Endothelial cell of umbilical vein (primary cell): Measurements from ENCODE around the gene RBMX2. TPM values are rescaled to one million over a fixed set of nuclear protein-coding genes. Genes with fewer than 3 reads are reported as not detected.

Experiments
- BruUV-seq: library from RNA; stranded (reverse); fragments of 400-500 nt; replicated peaks from 2 replicates; lab custom pipeline; 2021; lab: Mats Ljungman, UMichigan
- CTCF ChIA-PET: fragments of 300-600, 350-600 bp; sonication (Branson Sonifier 250); formaldehyde crosslinking; loops from one replicate; lab custom pipeline; 2021; ENCODE audit warnings: antibody characterized with exemption, inconsistent platforms; lab: Charles Lee
- POLR2A ChIA-PET: fragments of 300-600, 350-600 bp; sonication (Branson Sonifier 250); formaldehyde crosslinking; loops from one replicate; lab custom pipeline; 2021; ENCODE audit warnings: antibody characterized with exemption, inconsistent platforms; lab: Charles Lee
- DNase-seq: peaks from one replicate; pipeline ENCODE4 v3.0.0-alpha.2; 2011; ENCODE audit warnings: low read depth, low spot score
- FAIRE-seq: peaks from 2 replicates; lab custom pipeline; 2011; peaks lifted over from hg19 to GRCh38; lab: Jason Lieb, UNC
- H2AFZ ChIP-seq: 2 replicates; pipeline ENCODE4 v1.6.0; 2012; ENCODE audit warnings: low read depth, low read length, control low read depth, inconsistent platforms
- H3K27ac ChIP-seq: 2 replicates; pipeline ENCODE4 v1.5.1; 2011; ENCODE audit warnings: low read depth, mild to moderate bottlenecking, control low read depth, low read length, moderate library complexity; ENCODE audit not compliant: insufficient read depth
- H3K27me3 ChIP-seq, 2 experiments: 2 replicates each; pipeline versions ENCODE4 v1.6.0 to v1.6.1; 2011; ENCODE audit warnings: low read length in 2 of 2, mixed read lengths in 1 of 2; ENCODE audit not compliant: control insufficient read depth in 2 of 2, insufficient read depth in 2 of 2
- H3K36me3 ChIP-seq, 2 experiments: 2 replicates in 1 of 2; 3 replicates in 1 of 2; pipeline ENCODE4 v1.5.1; 2011; ENCODE audit warnings: low read length in 2 of 2, mild to moderate bottlenecking in 1 of 2, moderate library complexity in 1 of 2; ENCODE audit not compliant: control insufficient read depth in 2 of 2, insufficient read depth in 2 of 2; ENCODE audit errors: extremely low read depth in 1 of 2
- H3K4me1 ChIP-seq: 3 replicates; pipeline ENCODE4 v1.5.1; 2011; ENCODE audit warnings: mild to moderate bottlenecking, low read length; ENCODE audit not compliant: control insufficient read depth, insufficient read depth; ENCODE audit errors: extremely low read depth
- H3K4me2 ChIP-seq: 2 replicates; pipeline ENCODE4 v1.6.1; 2011; ENCODE audit warnings: low read length, control low read depth, mixed read lengths; ENCODE audit not compliant: insufficient read depth
- H3K4me3 ChIP-seq, 3 experiments: fragments of 200-600 bp in 1 of 3; sonication (generic), shearing (Covaris generic) in 1 of 3; replicated peaks in 1 of 3; 2 replicates each; pipeline ENCODE4 v1.5.1; 2011 to 2016; ENCODE audit warnings: control low read depth in 3 of 3, low read length in 3 of 3, mild to moderate bottlenecking in 2 of 3, inconsistent platforms in 1 of 3, low read depth in 1 of 3, moderate library complexity in 1 of 3; ENCODE audit not compliant: insufficient read depth in 1 of 3
- H3K79me2 ChIP-seq: 2 replicates; pipeline ENCODE4 v1.6.0; 2012; ENCODE audit warnings: low read length, inconsistent platforms; ENCODE audit not compliant: control insufficient read depth, insufficient read depth
- H3K9ac ChIP-seq: replicated peaks from 2 replicates; pipeline ENCODE3; 2011; ENCODE audit warnings: low read length, control low read depth; ENCODE audit not compliant: insufficient read depth; ENCODE audit errors: extremely low read depth
- H3K9me1 ChIP-seq: replicated peaks from 3 replicates; pipeline ENCODE4 v1.6.0; 2011; ENCODE audit warnings: mild to moderate bottlenecking, low read length; ENCODE audit not compliant: control insufficient read depth, insufficient read depth; ENCODE audit errors: extremely low read depth
- H3K9me3 ChIP-seq: replicated peaks from 2 replicates; pipeline ENCODE4 v1.5.1; 2012; ENCODE audit warnings: low read length, inconsistent platforms; ENCODE audit not compliant: control insufficient read depth, insufficient read depth
- H4K20me1 ChIP-seq: replicated peaks from 2 replicates; pipeline ENCODE3; 2011; ENCODE audit warnings: mild to moderate bottlenecking, low read length; ENCODE audit not compliant: control insufficient read depth, insufficient read depth; ENCODE audit errors: extremely low read depth
- CTCF ChIP-seq, 2 donors: IDR thresholded peaks; 1 replicate in 1 of 2; 2 replicates in 1 of 2; pipeline ENCODE4 v1.5.1; 2011; ENCODE audit warnings: low read length in 2 of 2, mild to moderate bottlenecking in 2 of 2, moderate library complexity in 2 of 2, control low read depth in 1 of 2, inconsistent platforms in 1 of 2, low read depth in 1 of 2; ENCODE audit not compliant: insufficient read depth in 1 of 2; ENCODE audit errors: extremely low read depth in 1 of 2
- EZH2 ChIP-seq: IDR thresholded peaks from 2 replicates; pipeline ENCODE4 v1.6.1; 2012; ENCODE audit warnings: borderline replicate concordance, low read depth, mild to moderate bottlenecking, moderate library complexity, low read length, inconsistent platforms; ENCODE audit not compliant: severe bottlenecking
- FOS ChIP-seq: IDR thresholded peaks from 2 replicates; pipeline ENCODE4 v1.6.1; 2011; ENCODE audit warnings: mild to moderate bottlenecking, low read length, moderate library complexity, borderline replicate concordance; ENCODE audit not compliant: insufficient read depth
- GATA2 ChIP-seq: IDR thresholded peaks from 2 replicates; pipeline ENCODE4 v1.7.0; 2011; ENCODE audit warnings: low read depth, mild to moderate bottlenecking, moderate library complexity, mixed read lengths, low read length; ENCODE audit not compliant: insufficient read length, insufficient read depth
- JUN ChIP-seq: IDR thresholded peaks from 2 replicates; pipeline ENCODE4 v1.6.1; 2011; ENCODE audit warnings: borderline replicate concordance, low read depth; ENCODE audit not compliant: insufficient read length, insufficient read depth
- MYC ChIP-seq: IDR thresholded peaks from one replicate; pipeline ENCODE4 v1.6.1; 2011; ENCODE audit warnings: mild to moderate bottlenecking, low read depth, low read length
- POLR2A ChIP-seq: IDR thresholded peaks from 2 replicates; pipeline ENCODE4 v1.6.1; 2012; ENCODE audit warnings: low read depth, mild to moderate bottlenecking, control low read depth, low read length
- POLR2AphosphoS5 ChIP-seq: IDR thresholded peaks from 2 replicates; pipeline ENCODE4 v1.6.1; 2012; ENCODE audit warnings: low read depth, mild to moderate bottlenecking, control low read depth, low read length, moderate library complexity; ENCODE audit not compliant: insufficient read depth
- dilution Hi-C: fragments of 300-500 bp; cut with MboI; formaldehyde crosslinking; loops from one replicate; pipeline ENCODE4 v1.15.0; 2019; ENCODE audit warnings: low sequenced_read_pairs; ENCODE audit not compliant: extremely low pct_ligation_motif_present
- intact Hi-C: fragments of 100-400 bp; cut with micrococcal nuclease; formaldehyde crosslinking; loops from one replicate; pipeline ENCODE4 v1.10.0; 2022
- polyA plus RNA-seq, 4 experiments: library from polyadenylated mRNA; depleted of rRNA in 3 of 4; stranded (reverse) in 3 of 4; unstranded in 1 of 4; fragments of >200 nt; gene quantifications; 2 replicates each; pipeline versions ENCODE4 v1.2.1 to v1.2.3, GENCODE V29; 2011 to 2012; ENCODE audit warnings: missing spikeins in 1 of 4
- total RNA-seq: library from RNA; stranded (reverse); gene quantifications from 2 replicates; pipeline ENCODE4 v1.2.3, GENCODE V29; 2021
- TF ChIP-seq, protein P1 (sequence below): IDR thresholded peaks from 2 replicates; pipeline ENCODE4 v1.6.1; 2011; ENCODE audit not compliant: insufficient read depth, insufficient read length

RBMX2 gene
- total and polyA plus RNA-seq, 2 donors (not counting 3 experiments of a cell fraction or from before 2014, with no cell fraction given): 10.6 to 21.1 TPM

DNA sequence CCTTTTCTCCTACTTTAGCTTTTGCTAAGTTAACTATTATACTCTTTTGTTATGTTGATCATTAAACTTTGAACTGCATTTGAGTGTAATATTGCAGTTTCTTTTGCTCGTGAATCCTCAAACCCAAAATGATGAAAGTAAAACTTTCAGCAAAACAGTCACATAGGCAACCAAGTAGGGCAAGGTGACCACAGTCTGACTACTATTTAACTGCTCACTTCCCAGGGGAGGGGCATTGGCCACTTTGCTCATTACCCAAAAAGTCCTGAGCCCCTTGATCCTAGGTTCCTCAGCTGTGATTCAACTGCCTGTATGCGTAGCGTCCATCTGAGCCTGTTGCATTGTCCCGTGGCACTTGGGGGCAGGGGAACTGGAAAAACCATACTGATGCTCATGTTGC is 17.0 kb downstream of the RBMX2 start:
- H3K27ac ChIP-seq: no peak overlapping the region
- H3K9me3 ChIP-seq: no peaks in the 10 kb centered on the region
- H3K27me3 ChIP-seq: no peaks in the 10 kb centered on the region
- TF ChIP-seq POLR2AphosphoS5 (no peak), EZH2 (no peak), CTCF (IDR thresholded peaks at IDR 0.05; ENCODE audit: extremely low read depth in 1 of 2, insufficient read depth in 1 of 2, low read depth in 1 of 2, low read length in 2 of 2) (no peak), FOS (no peak), MYC (no peak), JUN (no peak), POLR2A (no peak), GATA2 (no peak)
- TF ChIP-seq, protein P1, sequence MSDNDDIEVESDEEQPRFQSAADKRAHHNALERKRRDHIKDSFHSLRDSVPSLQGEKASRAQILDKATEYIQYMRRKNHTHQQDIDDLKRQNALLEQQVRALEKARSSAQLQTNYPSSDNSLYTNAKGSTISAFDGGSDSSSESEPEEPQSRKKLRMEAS: no peak
- H3K4me1 ChIP-seq: no peaks in the 10 kb centered on the region
- H3K9me1 ChIP-seq: no peaks in the 10 kb centered on the region
- dilution Hi-C loops (no loop called here), intact Hi-C loops (no loop called here)
- ChIA-PET POLR2A (no interaction called here), CTCF (no interaction called here)
- no peaks in the 10 kb centered on the region for H4K20me1 ChIP-seq
- H2AFZ ChIP-seq: no peak overlapping the region
- no peak overlapping the region for H3K9ac ChIP-seq
- DNase-seq (no peak), FAIRE-seq (no peak)
- H3K79me2 ChIP-seq: no peaks in the 10 kb centered on the region
- no peak overlapping the region for H3K4me2 ChIP-seq
- H3K36me3 ChIP-seq: no peaks in the 10 kb centered on the region
- H3K4me3 ChIP-seq: no peak overlapping the region
- BruUV-seq: no TSS peak
